B cell (primary cell): ENCODE measurements around the gene TMEM132A. TPM values are rescaled to one million over a fixed set of nuclear protein-coding genes. Genes with fewer than 3 reads are reported as not detected.

ENCODE experiments used
- ATAC-seq: fragments of 200-7000 bp; cut with Tn5 transposase; one replicate; pipeline ENCODE4 v1.10.0; 2021; ENCODE audit warnings: low read depth, mild to moderate bottlenecking, moderate number of reproducible peaks, moderate library complexity
- CTCF ChIA-PET: fragments of 350-600 bp; sonication (Branson Sonifier 250); formaldehyde crosslinking; loops from one replicate; lab custom pipeline; 2021; ENCODE audit warnings: antibody characterized with exemption, inconsistent platforms; lab: Charles Lee
- POLR2A ChIA-PET: fragments of 350-600 bp; sonication (Branson Sonifier 250); formaldehyde crosslinking; loops from one replicate; lab custom pipeline; 2021; ENCODE audit warnings: antibody characterized with exemption; lab: Charles Lee
- DNase-seq: peaks from one replicate; pipeline ENCODE4 v3.0.0; 2013
- H2AFZ ChIP-seq: 2 replicates; pipeline ENCODE4 v1.6.1; 2012; ENCODE audit warnings: mild to moderate bottlenecking, low read depth, low read length; ENCODE audit not compliant: insufficient read depth, poor library complexity, severe bottlenecking
- H3K27ac ChIP-seq, 2 donors: 1 replicate in 1 of 2; 2 replicates in 1 of 2; pipeline ENCODE4 v1.5.1; 2012 to 2013; ENCODE audit warnings: low read length in 2 of 2, mild to moderate bottlenecking in 2 of 2, moderate library complexity in 1 of 2
- H3K27me3 ChIP-seq, 4 experiments: fragments of 200-600 bp in 1 of 4; sonication (generic) in 1 of 4; replicated peaks in 1 of 4; 1 replicate in 2 of 4; 2 replicates in 2 of 4; pipeline versions ENCODE4 v1.6.1 to v1.7.0; 2013 to 2016; ENCODE audit warnings: low read length in 3 of 4, mild to moderate bottlenecking in 2 of 4, mixed read lengths in 1 of 4, moderate library complexity in 1 of 4; ENCODE audit not compliant: insufficient read depth in 4 of 4, control insufficient read depth in 3 of 4; ENCODE audit errors: control extremely low read depth in 1 of 4
- H3K36me3 ChIP-seq, 2 experiments: replicated peaks in 1 of 2; 1 replicate in 1 of 2; 2 replicates in 1 of 2; pipeline versions ENCODE4 v1.6.1 to v1.7.1; 2013; ENCODE audit warnings: low read length in 1 of 2; ENCODE audit not compliant: insufficient read depth in 2 of 2, control insufficient read depth in 1 of 2; ENCODE audit errors: control extremely low read depth in 1 of 2, extremely low read depth in 1 of 2
- H3K4me1 ChIP-seq, 2 donors: fragments of 200-600 bp in 1 of 2; sonication (generic) in 1 of 2; 1 replicate in 1 of 2; 2 replicates in 1 of 2; pipeline versions ENCODE4 v1.5.1 to v1.6.1; 2013 to 2017; ENCODE audit warnings: low read length in 2 of 2; ENCODE audit not compliant: control insufficient read depth in 2 of 2, insufficient read depth in 2 of 2
- H3K4me2 ChIP-seq: replicated peaks from 2 replicates; pipeline ENCODE3; 2012; ENCODE audit warnings: mild to moderate bottlenecking, low read depth, low read length; ENCODE audit not compliant: poor library complexity, severe bottlenecking
- H3K4me3 ChIP-seq, 5 experiments: fragments of 200-600 bp in 1 of 5; sonication (generic) in 1 of 5; 1 replicate in 3 of 5; 2 replicates in 2 of 5; pipeline versions ENCODE4 v1.5.1 to v1.7.0; 2011 to 2016; ENCODE audit warnings: low read length in 4 of 5, mild to moderate bottlenecking in 4 of 5, low read depth in 2 of 5, control low read depth in 1 of 5, moderate library complexity in 1 of 5; ENCODE audit not compliant: insufficient read depth in 1 of 5; ENCODE audit errors: control extremely low read depth in 1 of 5, extremely low read depth in 1 of 5
- H3K79me2 ChIP-seq: fragments of 200-600 bp; sonication (generic); one replicate; pipeline ENCODE4 v1.6.0; 2016; ENCODE audit warnings: low read length; ENCODE audit not compliant: control insufficient read depth, insufficient read depth
- H3K9ac ChIP-seq: fragments of 200-600 bp; sonication (generic); 2 replicates; pipeline ENCODE4 v1.6.1; 2017; ENCODE audit warnings: mild to moderate bottlenecking, low read length, moderate library complexity
- H3K9me3 ChIP-seq, 3 donors: one replicate each; pipeline versions ENCODE4 v1.6.1 to v1.7.1; 2013; ENCODE audit warnings: low read length in 2 of 3; ENCODE audit not compliant: control insufficient read depth in 2 of 3, insufficient read depth in 1 of 3; ENCODE audit errors: control extremely low read depth in 1 of 3
- H4K20me1 ChIP-seq: 2 replicates; pipeline ENCODE4 v1.6.0; 2012; ENCODE audit warnings: mild to moderate bottlenecking, low read length; ENCODE audit not compliant: insufficient read depth, control insufficient read depth, poor library complexity, severe bottlenecking
- H3K27ac Mint-ChIP-seq: one replicate; pipeline ENCODE4 v1.8.0; 2021; ENCODE audit warnings: mixed read lengths
- H3K27me3 Mint-ChIP-seq: one replicate; pipeline ENCODE4 v1.8.0; 2021; ENCODE audit warnings: mixed read lengths
- H3K4me1 Mint-ChIP-seq: one replicate; pipeline ENCODE4 v1.8.0; 2021; ENCODE audit warnings: mixed read lengths
- H3K4me3 Mint-ChIP-seq: one replicate; pipeline ENCODE4 v1.8.0; 2021; ENCODE audit warnings: mixed read lengths
- H3K9me3 Mint-ChIP-seq: one replicate; pipeline ENCODE4 v1.8.0; 2022; ENCODE audit warnings: mixed read lengths; ENCODE audit not compliant: insufficient read depth
- EZH2 ChIP-seq: IDR thresholded peaks from 2 replicates; pipeline ENCODE4 v1.6.1; 2012; ENCODE audit warnings: borderline replicate concordance, low read depth, mild to moderate bottlenecking, moderate library complexity, low read length; ENCODE audit not compliant: insufficient read depth, poor library complexity, severe bottlenecking
- WGBS: methylation state at CpG from one replicate; pipeline ENCODE4 v1.1.5; 2013; ENCODE audit warnings: missing lambda C conversion rate; ENCODE audit not compliant: insufficient coverage; 5-methylcytosine and 5-hydroxymethylcytosine counted together
- intact Hi-C: fragments of 100-400 bp; cut with micrococcal nuclease; formaldehyde crosslinking; loops from one replicate; pipeline ENCODE4 v1.10.0; 2022
- polyA plus RNA-seq: library from polyadenylated mRNA; depleted of rRNA; stranded (reverse); fragments of >200 nt; gene quantifications from 2 replicates; pipeline ENCODE4 v1.2.3, GENCODE V29; 2012
- total RNA-seq, 2 donors: library from RNA; stranded (reverse); fragments of 120-200 nt in 1 of 2; gene quantifications; 1 replicate in 1 of 2; 2 replicates in 1 of 2; pipeline versions ENCODE4 v1.2.3 to v1.2.4, GENCODE V29; 2013 to 2022
- TF ChIP-seq, protein P1 (sequence below): fragments of 200-600 bp; IDR thresholded peaks from one replicate; pipeline ENCODE4 v1.8.0; 2022; ENCODE audit warnings: antibody characterized with exemption, mild to moderate bottlenecking

Gene TMEM132A
- total and polyA plus RNA-seq, 2 donors (not counting 1 experiment from before 2014, with no cell fraction given): 1.2 to 11.3 TPM

DNA sequence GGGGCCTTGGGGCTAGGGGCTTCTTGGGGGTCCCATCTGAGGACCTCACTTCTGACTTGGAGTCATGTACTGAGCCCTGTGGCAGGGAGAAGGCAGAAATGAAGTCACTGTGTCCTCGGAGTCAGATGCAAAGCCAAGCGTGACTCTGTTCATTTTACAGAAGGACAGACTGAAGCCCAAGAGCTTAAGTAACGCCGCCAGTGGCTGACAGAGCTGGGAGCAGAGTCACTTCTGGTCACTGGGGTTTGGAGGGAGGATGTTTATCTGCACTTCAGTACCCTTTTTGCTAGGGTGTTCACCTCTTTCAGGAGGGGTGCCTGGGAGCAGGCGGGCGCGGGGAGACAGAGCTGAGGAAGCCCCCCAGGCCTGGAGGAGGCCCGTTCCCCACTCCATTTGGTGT lies 57.9 kb downstream of the TMEM132A start:
- Histone ChIP-seq H3K9me3 (no peaks in the 10 kb centered on the region), H2AFZ (no peak overlapping the region), H3K27me3 (no peaks in the 10 kb centered on the region), H4K20me1 (no peaks in the 10 kb centered on the region), H3K4me3 (no peak overlapping the region), H3K36me3 (no peaks in the 10 kb centered on the region), H3K4me1 (peaks cover 22 to 35% of the 10 kb centered on the region in 2 donors), H3K27ac (no peak overlapping the region), H3K9ac (no peak overlapping the region), H3K4me2 (no peak overlapping the region), H3K79me2 (peaks cover 4% of the 10 kb centered on the region)
- H3K27me3 Mint-ChIP-seq: no peaks in the 10 kb centered on the region
- TF ChIP-seq, protein P1, sequence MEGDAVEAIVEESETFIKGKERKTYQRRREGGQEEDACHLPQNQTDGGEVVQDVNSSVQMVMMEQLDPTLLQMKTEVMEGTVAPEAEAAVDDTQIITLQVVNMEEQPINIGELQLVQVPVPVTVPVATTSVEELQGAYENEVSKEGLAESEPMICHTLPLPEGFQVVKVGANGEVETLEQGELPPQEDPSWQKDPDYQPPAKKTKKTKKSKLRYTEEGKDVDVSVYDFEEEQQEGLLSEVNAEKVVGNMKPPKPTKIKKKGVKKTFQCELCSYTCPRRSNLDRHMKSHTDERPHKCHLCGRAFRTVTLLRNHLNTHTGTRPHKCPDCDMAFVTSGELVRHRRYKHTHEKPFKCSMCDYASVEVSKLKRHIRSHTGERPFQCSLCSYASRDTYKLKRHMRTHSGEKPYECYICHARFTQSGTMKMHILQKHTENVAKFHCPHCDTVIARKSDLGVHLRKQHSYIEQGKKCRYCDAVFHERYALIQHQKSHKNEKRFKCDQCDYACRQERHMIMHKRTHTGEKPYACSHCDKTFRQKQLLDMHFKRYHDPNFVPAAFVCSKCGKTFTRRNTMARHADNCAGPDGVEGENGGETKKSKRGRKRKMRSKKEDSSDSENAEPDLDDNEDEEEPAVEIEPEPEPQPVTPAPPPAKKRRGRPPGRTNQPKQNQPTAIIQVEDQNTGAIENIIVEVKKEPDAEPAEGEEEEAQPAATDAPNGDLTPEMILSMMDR: no peak
- no peak for TF ChIP-seq EZH2
- POLR2A ChIA-PET: no interaction called here
- WGBS: 87% methylated on average over 7 of the region's 8 CpGs
- DNase-seq (no peak), ATAC-seq (no peak)
- H3K4me1 Mint-ChIP-seq: peaks cover 37% of the 10 kb centered on the region
- no peak overlapping the region for H3K4me3 Mint-ChIP-seq
- intact Hi-C loops: no loop called here
- CTCF ChIA-PET: interaction anchor here (1.6 kb wide), 1 partner anchor 12 kb away, joined by 6 read pairs; no protein-coding TSS in a partner anchor
- no peaks in the 10 kb centered on the region for H3K9me3 Mint-ChIP-seq
- no peak overlapping the region for H3K27ac Mint-ChIP-seq

DNA sequence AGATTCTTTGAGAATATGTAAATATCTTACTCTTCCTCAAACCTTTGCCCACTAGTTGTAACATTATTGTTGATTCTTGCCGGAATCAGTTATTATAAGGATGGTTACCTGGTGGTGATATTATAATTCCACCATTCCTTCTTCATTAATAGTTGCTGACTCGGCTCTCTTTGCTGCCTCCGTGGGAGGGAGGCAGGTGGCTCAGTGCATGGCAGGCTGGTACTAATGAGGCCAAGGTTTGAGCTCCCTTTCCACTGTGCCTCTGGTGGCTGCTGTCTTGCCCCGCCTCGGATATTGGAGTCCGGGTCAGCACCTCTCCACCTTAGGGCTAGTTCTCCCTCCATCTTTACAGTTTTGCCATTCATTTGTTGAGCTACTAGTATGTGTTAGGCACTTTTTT lies 59.9 kb downstream of the TMEM132A start:
- Histone ChIP-seq H3K27me3 (no peaks in the 10 kb centered on the region), H2AFZ (no peak overlapping the region), H3K27ac (no peak overlapping the region), H3K4me2 (no peak overlapping the region), H3K79me2 (peaks cover 9% of the 10 kb centered on the region), H3K9me3 (no peaks in the 10 kb centered on the region), H3K4me3 (no peak overlapping the region), H3K36me3 (no peaks in the 10 kb centered on the region), H4K20me1 (no peaks in the 10 kb centered on the region), H3K4me1 (peaks cover 17 to 36% of the 10 kb centered on the region in 2 donors), H3K9ac (no peak overlapping the region)
- intact Hi-C loops: no loop called here
- WGBS: 73% methylated on average over 2 of the region's 6 CpGs
- TF ChIP-seq EZH2: no peak
- TF ChIP-seq, protein P1: no peak
- Mint-ChIP-seq H3K27ac (no peak overlapping the region), H3K9me3 (no peaks in the 10 kb centered on the region), H3K27me3 (no peaks in the 10 kb centered on the region), H3K4me1 (peaks cover 31% of the 10 kb centered on the region), H3K4me3 (no peak overlapping the region)
- POLR2A ChIA-PET: no interaction called here
- ATAC-seq: no peak
- DNase-seq: no peak
- CTCF ChIA-PET: interaction anchor here (1.4 to 2.2 kb wide), 2 partner anchors 9 to 12 kb away, joined by 4 to 8 read pairs; partner anchors contain the start of gene CD6
